ENCODE results near the gene MED15. TPM values are rescaled to one million over a fixed set of nuclear protein-coding genes. Genes with fewer than 3 reads are reported as not detected.
"Not testable (repeated sequence)": the region's sequence is repeated elsewhere in the genome, so short reads cannot be mapped to it uniquely, and the experiment has no call there.

MED15 gene, protein sequence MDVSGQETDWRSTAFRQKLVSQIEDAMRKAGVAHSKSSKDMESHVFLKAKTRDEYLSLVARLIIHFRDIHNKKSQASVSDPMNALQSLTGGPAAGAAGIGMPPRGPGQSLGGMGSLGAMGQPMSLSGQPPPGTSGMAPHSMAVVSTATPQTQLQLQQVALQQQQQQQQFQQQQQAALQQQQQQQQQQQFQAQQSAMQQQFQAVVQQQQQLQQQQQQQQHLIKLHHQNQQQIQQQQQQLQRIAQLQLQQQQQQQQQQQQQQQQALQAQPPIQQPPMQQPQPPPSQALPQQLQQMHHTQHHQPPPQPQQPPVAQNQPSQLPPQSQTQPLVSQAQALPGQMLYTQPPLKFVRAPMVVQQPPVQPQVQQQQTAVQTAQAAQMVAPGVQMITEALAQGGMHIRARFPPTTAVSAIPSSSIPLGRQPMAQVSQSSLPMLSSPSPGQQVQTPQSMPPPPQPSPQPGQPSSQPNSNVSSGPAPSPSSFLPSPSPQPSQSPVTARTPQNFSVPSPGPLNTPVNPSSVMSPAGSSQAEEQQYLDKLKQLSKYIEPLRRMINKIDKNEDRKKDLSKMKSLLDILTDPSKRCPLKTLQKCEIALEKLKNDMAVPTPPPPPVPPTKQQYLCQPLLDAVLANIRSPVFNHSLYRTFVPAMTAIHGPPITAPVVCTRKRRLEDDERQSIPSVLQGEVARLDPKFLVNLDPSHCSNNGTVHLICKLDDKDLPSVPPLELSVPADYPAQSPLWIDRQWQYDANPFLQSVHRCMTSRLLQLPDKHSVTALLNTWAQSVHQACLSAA
- polyA plus RNA-seq (ENCODE audit: insufficient read length) = 47.7 TPM
- long read RNA-seq, donor 1, partial matches to known transcripts = 69 of 80 reads
- long read RNA-seq, donor 1, other reads (novel, unspliced or antisense) = 0 of 80 reads
- long read RNA-seq, donor 2, partial matches to known transcripts = 58 of 62 reads
- long read RNA-seq, donor 2, other reads (novel, unspliced or antisense) = 0 of 62 reads
- long read RNA-seq, donor 3, partial matches to known transcripts = 40 of 45 reads
- long read RNA-seq, donor 3, other reads (novel, unspliced or antisense) = 0 of 45 reads
- long read RNA-seq, donor 4 = 0 reads
- long read RNA-seq, donor 5, partial matches to known transcripts = 26 of 29 reads
- long read RNA-seq, donor 5, other reads (novel, unspliced or antisense) = 0 of 29 reads
- long read RNA-seq, donor 6, partial matches to known transcripts = 40 of 43 reads
- long read RNA-seq, donor 6, other reads (novel, unspliced or antisense) = 0 of 43 reads
- long read RNA-seq, donor 7, partial matches to known transcripts = 55 of 61 reads
- long read RNA-seq, donor 7, other reads (novel, unspliced or antisense) = 0 of 61 reads
- long read RNA-seq, donor 8, partial matches to known transcripts = 10 of 12 reads
- long read RNA-seq, donor 8, other reads (novel, unspliced or antisense) = 0 of 12 reads

DNA sequence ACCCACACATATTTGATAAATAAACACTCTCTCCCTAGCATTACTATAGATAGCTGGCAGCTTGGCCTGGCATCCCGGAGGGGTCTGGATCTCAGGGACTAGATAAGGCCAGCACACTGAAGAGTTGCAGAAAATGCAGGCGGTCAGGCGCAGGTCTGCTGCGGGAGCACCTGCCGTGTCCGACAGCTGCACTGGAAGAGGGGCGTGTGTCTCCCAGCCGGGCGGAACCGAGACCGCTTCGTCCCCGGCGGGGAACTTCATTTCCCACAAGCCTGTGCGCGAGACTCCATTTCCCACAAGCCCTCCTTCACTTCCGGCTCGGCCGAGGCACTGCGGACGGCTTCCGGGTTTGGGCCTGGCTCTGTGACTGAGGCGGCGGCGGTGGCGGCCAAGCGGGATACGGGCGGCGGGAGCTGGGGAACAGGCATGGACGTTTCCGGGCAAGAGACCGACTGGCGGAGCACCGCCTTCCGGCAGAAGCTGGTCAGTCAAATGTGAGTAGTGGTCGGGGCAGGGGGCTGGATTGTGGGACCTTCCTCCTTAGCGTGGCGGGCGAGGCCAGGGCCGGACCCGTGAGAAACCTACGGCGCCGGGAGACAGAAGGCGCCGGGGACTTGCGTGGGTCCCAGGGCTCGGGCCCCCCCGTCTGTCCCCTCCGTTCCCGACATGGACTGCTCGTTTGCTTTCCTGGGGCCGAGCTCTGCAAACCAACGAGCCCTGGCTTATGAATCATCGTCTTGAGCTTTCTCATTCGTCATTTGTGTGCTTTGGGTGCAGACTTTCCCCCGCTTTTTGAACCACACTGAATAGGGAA, at the start of gene MED15:
Gene MED15, plus strand, starts transcription at position 358 of the 814 bp plus-strand sequence. Its CDS starts 69 bp downstream, at position 427.
- peak; percentile 86 for DNase-seq

DNA sequence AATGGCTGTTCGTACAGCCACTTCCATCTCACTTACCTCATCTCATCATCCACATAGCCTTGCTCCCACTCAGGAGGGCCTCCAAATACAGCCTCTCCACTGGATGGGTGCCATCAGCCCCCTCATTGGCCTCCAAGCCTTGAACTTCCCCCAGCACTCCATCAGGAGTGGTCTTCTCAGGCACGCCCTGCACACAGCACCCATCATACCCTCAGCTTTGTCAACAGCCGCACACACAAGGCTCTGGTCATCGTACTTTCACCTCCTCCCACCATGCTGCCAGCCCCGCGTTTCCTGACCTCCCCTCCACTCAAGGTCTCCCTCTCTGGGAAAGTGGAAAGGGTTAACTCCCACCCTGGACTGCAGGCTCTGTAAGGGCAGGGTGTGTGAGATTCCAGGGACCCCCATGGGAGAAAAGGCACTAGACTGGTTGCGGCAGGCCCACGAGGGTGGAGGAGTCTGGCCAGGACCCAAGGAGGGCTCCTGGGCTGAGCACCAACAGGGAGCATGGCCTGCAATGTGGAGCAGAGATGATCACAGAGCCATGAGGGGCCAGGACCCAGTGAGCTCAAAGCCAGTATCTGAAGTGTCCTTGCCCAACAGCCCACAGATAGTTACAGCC, 48.8 kb upstream of the MED15 start:
- DNase-seq = no peak

DNA sequence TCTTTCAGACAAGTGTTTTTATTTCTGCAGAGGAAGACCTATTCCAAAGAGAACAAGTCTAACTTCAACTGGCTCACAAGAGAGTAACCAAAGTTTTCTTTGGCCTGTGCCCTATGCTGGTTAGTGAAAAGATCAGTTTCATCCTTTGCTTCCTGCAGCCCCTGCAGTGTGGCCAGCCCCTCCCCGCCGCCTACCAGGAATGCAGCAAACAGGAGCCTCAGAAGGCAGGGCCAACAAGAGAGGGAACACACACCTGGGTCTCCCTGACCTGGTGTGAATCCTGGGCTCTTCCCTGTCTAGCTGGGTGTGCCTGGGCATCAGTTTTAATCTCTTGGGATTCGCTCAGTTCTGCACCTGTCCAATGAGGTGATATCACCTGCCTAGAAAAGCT, 48.3 kb upstream of the MED15 start:
- DNase-seq = no peak

DNA sequence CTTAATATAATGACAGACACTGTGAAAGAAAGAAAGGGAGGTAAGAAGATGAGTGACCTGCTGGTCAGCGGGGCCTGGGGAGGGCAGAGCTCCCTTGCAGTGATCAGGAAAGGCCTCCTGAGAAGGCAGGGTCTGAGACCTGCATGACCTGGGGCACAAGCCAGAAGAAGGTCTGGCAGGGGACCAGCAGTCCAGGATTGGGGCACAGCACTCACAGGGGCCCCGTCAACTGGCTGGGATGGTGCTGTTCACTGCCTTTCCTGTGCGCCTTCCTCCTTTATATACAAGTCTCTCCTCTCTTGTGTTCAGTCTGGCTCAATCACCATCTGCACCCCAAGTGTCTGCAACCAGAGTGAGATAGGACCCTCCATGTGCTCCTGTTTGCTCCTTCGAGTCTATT, 47.5 kb upstream of the MED15 start:
- DNase-seq = no peak

DNA sequence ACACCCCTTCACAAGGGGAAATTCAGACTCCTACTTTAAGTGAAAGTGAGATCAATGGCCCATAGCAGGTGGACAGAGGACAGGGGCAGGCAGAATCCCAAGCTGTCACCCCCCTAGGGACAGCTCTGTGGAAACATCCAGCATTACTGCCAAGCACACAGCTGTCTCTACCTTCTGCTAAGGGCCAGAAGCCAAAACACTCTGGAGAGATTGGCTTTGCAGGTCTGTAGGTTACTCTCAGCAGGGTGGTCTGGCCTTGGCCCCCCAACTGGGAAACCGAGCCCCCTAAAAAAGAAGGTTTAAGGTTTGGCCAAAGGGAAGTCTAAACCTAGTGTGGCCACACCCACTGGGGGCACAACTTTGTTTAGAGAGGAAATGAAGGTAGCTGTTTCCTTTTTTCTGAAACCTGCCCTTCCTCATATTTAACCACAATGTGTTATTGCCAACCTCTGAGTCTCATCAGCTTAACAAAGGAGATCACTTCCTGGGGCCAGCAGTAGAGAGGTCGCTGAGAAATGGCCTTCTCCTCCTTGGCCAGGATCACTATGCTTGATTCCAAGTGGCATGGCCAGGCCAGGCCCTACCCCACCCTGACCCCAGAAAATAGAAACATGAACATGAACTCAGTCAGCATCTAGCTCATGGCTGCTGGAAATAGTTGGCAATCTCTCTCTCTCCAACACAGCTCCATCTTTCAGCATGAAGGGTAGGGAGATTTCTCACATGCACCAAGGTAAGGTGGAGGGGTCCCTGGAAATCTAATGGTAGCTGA, 43.9 kb upstream of the MED15 start:
- DNase-seq = no peak

DNA sequence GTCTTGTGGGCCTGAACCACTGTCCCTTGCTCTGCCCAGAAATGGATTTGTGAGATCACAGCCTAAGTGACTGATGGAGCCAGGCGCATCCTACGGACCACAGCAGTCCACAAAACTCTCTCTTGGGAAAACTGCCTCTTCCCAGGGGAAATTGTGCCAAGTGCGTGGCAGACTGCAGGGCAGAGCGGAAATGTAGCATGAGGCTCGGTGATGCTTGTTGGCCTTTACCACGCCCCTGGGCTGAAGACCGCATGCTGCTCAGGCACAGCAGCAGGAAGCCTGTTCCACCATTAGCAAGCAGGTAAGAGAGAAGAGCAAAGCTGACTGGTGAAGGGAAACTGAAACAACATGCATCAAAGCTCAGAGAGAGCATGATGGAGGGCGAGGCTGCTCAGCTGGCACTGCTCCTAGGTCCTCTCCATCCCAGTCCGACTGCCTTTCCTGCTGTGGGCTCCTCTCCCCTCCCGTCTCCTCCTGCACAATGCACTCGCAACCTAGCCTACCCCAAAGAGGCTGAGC, 43.3 kb upstream of the MED15 start:
- DNase-seq = no peak

DNA sequence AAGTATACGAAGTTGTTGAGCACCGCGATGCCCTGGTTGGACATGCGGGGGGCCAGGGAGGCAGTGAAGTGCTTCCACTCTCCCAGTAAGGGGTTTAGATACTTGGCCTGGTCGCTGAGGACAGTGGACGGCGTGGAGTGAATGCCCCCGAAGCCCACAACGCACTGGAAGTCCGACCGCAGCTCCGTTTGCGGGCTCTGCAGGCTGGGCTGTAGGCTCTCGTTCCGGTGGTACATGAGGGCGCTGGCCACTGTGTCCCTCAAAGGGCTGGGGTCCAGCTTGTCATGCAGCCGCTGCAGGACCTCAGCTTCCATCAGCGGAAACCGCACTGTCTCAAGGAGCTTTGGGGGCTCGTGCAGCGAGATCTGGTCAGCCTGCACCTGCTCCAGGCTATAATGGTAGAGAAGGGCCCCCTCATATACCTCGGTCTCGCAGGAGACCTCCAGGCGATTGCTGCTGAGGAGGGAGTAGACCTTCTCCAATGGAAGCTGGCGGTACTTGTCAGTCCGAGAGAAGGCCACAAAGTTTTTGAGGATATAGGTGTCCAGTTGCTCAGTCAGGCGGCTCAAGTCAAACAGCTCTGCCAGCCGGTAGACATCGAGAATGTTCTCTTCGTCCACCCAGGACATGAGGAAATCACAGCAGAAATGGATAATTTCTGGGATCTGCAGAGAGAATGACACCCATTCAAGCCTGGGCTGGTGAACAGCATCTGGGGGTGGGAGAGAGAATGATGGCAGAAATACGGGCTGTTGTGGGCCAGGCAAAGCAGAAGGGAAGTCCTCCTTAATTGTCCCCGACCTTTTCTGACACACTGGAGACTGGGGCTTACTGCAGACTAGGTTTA, 42.3 kb upstream of the MED15 start:
- DNase-seq = no peak

DNA sequence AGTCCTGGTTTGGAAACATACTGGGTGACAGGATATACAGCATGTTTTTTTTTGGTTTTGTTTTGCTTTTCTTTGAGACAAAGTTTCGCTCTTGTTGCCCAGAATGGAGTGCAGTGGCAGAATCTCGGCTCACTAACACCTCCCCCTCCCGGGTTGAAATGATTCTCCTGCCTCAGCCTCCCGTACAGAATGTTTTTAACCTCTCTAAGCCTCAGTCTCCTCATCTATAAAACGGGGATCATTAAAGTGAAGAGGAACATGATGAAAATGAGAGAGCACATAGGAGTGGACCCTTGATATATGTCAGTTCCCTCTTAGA, 41.7 kb upstream of the MED15 start:
- no peak for DNase-seq

DNA sequence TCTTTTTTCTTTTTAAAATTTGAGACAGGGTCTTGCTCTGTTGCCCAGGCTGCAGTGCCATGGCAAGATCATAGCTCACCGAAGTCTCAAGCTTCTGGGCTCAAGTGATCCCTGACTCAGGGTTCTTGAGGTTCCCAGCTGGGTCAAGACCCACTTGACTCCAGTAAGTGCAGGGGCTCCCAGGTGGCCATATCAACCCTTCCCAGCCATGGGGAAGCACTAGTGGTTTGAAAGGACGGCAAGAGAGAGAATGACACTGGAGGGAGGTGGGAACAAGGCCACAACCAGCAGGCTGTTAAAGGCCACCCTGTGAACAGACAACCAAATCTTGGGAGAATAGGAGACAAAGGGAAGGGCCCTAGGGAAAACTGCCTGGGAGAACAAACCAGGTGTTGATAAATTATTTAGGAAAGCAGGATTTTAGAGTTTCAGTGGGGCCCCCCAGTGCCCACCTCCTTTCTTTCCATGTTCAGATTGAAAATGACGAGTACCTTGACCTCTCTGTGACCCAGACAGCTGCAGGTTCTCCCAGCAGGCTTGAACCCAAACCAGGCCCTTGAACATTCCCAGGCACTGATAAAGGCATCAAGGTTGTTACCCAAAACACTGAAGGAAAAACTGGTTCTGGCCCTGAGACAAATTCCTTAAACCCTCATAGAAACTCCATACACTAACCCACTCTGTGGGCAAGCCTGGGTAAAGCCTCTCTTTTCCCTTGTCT, 40.6 kb upstream of the MED15 start:
- DNase-seq = no peak

DNA sequence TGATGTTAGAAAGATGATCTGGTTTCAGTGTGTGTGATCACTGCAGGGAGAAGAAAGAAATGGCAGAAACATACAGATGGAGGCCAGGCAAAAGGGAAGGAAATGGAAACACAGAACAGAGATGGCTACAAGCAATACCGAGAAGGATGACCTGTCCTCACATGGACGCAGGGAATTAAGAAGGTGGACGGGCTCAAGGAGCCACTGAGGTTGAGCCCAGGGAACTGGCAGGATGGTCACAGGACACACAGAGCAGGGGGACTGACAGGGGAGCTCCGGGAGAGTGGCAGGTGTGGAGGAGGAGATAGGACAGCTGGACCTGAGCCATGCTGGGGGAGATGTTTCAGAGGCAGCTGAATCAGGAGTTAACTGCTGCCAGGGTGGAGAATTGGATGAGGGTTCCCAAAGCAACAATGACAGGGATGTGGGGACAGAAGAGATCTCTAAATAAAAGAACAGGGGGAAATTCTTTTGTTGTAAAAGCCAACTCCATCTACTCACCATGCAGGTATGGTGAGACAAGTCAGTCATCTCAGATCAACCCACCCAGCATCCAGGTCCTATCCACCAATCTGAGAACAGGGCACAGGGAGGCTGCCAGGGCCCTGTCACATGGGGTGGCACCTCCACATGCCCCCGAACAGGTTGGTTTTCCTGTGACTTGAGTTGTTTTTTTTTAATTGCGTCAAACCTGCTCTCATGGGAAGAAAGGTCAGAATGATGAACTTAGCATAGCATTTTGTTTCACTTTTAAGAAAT, 38.1 kb upstream of the MED15 start:
- no peak for DNase-seq

DNA sequence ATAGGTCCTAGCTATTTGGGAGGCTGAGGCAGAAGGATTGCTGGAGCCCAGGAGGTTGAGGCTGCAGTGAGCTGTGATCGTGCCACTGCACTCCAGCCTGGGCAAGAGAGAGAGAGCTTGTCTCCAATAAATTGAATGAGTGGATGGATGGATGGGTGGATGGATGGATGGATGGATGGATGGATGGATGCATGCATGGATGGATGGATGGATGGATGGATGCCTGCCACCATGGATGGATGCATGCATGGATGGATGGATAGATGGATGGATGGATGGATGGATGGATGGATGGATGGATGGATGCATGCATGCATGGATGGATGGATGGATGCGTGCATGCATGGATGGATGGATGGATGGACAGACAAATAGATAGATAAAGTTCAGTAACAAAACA, 36.9 kb upstream of the MED15 start:
- DNase-seq = not testable (repeated sequence)

DNA sequence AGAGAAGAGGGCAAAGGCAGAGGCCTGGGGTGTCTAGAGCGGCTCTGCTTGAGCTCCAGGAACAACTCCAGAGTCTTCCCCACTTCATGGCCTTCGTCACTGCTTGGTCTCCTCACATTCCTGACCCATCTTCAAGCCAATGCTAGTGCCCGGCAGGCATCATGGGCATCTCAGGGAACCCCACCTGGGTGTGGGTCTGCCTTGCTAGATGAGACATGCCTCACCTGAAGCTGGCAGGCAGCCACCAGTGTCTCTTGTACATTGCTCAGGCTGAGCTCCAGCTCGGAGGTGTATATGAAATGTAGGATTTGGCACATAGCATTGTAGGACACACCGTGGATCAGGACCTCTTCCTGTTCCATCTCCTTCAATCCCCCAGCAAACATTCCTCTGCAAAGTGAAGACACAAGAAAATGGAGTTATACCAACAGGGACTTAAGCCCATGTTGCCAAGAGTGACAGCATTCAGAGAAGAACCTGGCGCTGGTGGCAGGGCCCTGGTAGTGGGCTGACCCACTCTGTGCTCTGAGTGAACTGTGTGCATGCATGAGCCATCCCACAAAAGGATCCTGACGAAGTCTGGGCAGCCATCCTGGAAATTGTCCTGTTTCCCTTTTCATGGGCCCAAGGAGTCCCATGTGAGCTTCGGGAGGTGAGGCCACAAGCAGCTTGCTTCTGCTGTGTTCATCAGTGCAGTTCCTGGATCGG, 36.1 kb upstream of the MED15 start:
- no peak for DNase-seq

DNA sequence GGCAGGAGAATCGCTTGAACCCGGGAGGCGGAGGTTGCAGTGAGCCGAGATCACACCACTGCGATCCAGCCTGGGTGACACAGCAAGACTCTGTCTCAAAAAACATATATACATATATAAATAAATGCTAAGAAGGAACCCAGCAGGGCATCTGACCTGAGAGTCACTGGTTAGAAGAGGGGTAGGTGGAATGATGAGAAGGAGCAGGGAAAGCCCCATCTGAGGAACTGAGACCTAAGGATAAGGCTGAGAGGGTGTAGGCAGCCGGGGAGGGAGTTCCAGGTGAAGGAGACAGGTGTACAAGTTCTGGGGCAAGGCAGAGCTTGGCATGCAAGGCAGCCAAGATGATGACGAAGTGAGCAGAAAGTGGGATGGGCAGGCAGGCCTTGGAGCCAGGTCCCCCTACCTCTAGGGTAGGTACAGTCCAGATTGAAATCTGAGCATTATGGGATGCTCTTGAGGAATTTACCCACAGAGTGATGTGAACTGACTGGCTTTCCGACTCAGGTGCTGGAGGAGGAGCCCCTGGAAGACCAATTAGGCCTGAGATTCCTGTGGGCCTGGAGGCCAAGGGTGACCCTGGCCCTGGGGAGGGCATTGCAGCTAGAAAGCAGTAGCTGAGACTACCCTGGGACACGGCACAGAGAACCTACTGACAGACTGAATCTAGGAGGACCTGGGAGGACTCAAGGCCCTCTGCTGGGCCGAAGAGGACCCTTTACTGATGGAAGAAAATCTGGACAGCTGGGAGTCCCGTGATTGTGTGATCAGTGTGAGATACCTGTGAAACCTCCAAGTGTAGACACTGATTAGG, 34.6 kb upstream of the MED15 start:
- no peak for DNase-seq

DNA sequence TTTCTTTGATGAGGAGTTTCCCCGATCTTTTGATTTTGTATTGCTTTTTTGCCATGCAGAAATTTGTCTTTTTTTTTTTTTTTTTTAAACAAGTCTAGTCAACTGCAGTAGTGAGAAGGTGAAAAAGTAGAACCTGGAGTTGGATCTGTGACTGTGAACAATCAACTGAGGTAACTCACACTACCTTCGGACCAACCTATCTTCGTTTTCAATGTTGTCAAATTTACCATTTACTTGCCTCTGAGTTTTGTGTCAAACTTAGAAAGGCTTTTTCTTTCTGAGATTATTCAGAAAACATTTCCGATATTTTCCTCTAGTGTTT, 32.3 kb upstream of the MED15 start:
- no peak for DNase-seq

DNA sequence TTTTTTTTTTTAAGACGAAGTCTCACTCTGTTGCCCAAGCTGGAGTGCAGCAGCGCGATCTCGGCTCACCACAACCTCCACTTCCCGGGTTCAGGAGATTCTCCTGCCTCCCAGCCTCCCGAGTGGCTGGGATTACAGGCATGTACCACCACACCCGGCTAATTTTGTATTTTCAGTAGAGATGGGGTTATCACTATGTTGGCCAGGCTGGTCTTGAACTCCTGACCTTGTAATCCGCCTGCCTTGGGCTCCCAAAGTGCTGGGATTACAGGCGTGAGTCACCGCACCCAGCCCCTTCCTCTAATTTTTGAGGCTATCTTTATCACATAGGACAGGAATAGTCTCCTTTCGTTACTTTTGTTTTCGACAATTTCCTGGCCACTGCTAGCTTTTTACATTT, 31.8 kb upstream of the MED15 start:
- DNase-seq = not testable (repeated sequence)

DNA sequence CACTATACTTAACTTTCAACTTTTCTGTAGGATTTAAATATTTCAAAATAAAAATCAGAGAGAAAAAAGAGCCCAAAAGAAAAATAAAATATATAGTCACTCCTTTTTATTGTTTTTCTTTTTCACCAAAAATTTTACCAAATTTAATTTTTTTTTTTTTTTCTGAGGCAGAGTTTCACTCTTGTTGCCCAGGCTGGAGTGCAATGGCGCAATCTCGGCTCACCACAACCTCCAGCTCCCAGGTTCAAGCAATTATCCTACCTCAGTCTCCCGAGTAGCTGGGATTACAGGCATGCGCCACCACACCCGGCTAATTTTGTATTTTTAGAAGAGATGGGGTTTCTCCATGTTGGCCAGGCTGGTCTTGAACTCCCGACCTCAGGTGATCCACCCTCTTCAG, 29.4 kb upstream of the MED15 start:
- not testable (repeated sequence) for DNase-seq

All from left kidney (tissue), 8 donors.